Measurements from ENCODE around the gene LYPD6.

The LYPD6 gene

DNA sequence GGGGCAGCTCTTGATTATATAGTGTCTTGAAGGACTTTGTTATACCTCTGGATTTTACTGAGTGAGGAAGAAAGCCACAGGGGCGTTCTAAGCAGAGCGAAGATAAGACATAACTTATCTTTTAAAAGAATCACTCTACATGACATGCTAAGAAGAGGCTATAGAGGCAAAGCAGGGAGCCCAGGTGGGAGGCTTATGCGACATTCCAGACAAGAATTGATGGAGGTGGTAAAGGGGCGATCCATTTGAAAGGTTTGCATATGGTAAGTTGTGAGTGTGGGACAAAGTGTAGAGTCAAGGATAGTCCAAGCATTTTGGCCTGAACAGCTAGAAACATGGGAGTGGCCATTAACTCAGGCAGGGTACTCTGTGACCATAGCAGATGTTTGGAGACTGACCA, 49.8 kb downstream of the LYPD6 start:
- H3K79me2 ChIP-seq (ENCODE audit: insufficient read depth, low read length), result no peaks in the 10 kb centered on the region
- H3K27ac ChIP-seq (ENCODE audit: low read length), result no peak overlapping the region
- no peaks in the 10 kb centered on the region for H3K27me3 ChIP-seq (ENCODE audit: insufficient read depth, low read length, poor library complexity)
- H4K20me1 ChIP-seq (ENCODE audit: insufficient read depth, low read length), result no peaks in the 10 kb centered on the region
- no peak overlapping the region for H3K4me3 ChIP-seq (ENCODE audit: low read depth in 1 of 2, low read length in 2 of 2)
- no peak overlapping the region for H3K4me2 ChIP-seq (ENCODE audit: insufficient read depth, low read length)
- TF ChIP-seq, protein P1, sequence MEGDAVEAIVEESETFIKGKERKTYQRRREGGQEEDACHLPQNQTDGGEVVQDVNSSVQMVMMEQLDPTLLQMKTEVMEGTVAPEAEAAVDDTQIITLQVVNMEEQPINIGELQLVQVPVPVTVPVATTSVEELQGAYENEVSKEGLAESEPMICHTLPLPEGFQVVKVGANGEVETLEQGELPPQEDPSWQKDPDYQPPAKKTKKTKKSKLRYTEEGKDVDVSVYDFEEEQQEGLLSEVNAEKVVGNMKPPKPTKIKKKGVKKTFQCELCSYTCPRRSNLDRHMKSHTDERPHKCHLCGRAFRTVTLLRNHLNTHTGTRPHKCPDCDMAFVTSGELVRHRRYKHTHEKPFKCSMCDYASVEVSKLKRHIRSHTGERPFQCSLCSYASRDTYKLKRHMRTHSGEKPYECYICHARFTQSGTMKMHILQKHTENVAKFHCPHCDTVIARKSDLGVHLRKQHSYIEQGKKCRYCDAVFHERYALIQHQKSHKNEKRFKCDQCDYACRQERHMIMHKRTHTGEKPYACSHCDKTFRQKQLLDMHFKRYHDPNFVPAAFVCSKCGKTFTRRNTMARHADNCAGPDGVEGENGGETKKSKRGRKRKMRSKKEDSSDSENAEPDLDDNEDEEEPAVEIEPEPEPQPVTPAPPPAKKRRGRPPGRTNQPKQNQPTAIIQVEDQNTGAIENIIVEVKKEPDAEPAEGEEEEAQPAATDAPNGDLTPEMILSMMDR (IDR thresholded peaks at IDR 0.05; ENCODE audit: borderline replicate concordance, extremely low read depth, low read length, poor library complexity, severe bottlenecking), result no peak
- no peak for TF ChIP-seq EZH2 (IDR thresholded peaks at IDR 0.05; ENCODE audit: borderline replicate concordance, low read depth, low read length, severe bottlenecking)
- H3K36me3 ChIP-seq (ENCODE audit: insufficient read depth, low read length), result no peaks in the 10 kb centered on the region
- H3K9me3 ChIP-seq (ENCODE audit: insufficient read depth, low read length, severe bottlenecking), result no peaks in the 10 kb centered on the region
- ATAC-seq (ENCODE audit: insufficient read depth, low read depth) (no peak), DNase-seq (no peak)
- H3K9ac ChIP-seq (ENCODE audit: low read depth, low read length), result no peak overlapping the region
- no peaks in the 10 kb centered on the region for H3K4me1 ChIP-seq (ENCODE audit: insufficient read depth, low read length)
- no peak overlapping the region for H2AFZ ChIP-seq (ENCODE audit: low read depth, low read length)

DNA sequence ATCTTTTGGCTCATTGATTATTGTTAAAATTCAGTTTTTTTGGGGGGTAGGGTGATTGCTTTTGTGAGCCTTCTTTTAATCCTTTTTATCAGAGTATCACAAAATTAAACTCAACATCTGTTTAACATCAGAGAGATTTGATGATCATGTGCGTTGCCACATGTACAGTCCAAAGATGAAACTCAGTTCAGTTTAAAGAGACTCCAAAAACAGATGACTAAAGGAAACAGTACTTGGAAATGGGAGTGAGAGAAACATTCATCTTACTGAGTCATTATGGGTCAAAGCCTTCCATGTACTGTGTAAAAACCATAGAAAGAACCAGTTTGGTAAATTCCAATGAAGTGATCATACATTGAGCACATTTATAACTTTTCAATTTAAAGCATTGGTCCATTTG, 53.0 kb downstream of the LYPD6 start:
- DNase-seq (no peak), ATAC-seq (ENCODE audit: insufficient read depth, low read depth) (no peak)
- no peak overlapping the region for H2AFZ ChIP-seq (ENCODE audit: low read depth, low read length)
- no peaks in the 10 kb centered on the region for H4K20me1 ChIP-seq (ENCODE audit: insufficient read depth, low read length)
- no peaks in the 10 kb centered on the region for H3K4me1 ChIP-seq (ENCODE audit: insufficient read depth, low read length)
- H3K9ac ChIP-seq (ENCODE audit: low read depth, low read length), result no peak overlapping the region
- no peaks in the 10 kb centered on the region for H3K79me2 ChIP-seq (ENCODE audit: insufficient read depth, low read length)
- TF ChIP-seq, protein P1 (IDR thresholded peaks at IDR 0.05; ENCODE audit: borderline replicate concordance, extremely low read depth, low read length, poor library complexity, severe bottlenecking), result no peak
- TF ChIP-seq EZH2 (IDR thresholded peaks at IDR 0.05; ENCODE audit: borderline replicate concordance, low read depth, low read length, severe bottlenecking), result no peak
- H3K27ac ChIP-seq (ENCODE audit: low read length), result no peak overlapping the region
- H3K9me3 ChIP-seq (ENCODE audit: insufficient read depth, low read length, severe bottlenecking), result no peaks in the 10 kb centered on the region
- H3K36me3 ChIP-seq (ENCODE audit: insufficient read depth, low read length), result no peaks in the 10 kb centered on the region
- no peak overlapping the region for H3K4me2 ChIP-seq (ENCODE audit: insufficient read depth, low read length)
- no peaks in the 10 kb centered on the region for H3K27me3 ChIP-seq (ENCODE audit: insufficient read depth, low read length, poor library complexity)
- H3K4me3 ChIP-seq (ENCODE audit: low read depth in 1 of 2, low read length in 2 of 2), result no peak overlapping the region

DNA sequence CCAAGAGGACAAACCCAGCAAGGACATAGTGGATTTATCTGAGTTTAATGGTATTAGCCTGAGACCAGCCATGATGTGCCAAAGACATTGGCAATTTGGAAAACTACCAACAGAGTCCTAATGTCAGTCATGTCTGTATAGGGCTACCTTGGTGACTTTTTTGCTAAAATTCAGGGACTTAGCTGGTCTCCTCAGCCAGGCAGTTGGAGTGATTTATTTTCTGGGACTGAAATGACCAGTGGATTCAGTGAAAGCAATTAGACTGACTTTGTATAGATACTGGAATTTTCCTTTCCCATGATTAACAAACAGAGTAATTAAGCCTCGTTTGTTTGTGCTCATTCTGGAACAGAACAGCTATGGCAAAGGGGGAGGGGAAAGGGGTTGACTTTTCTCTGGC, 55.0 kb downstream of the LYPD6 start:
- Histone ChIP-seq H3K9me3 (ENCODE audit: insufficient read depth, low read length, severe bottlenecking) (no peaks in the 10 kb centered on the region), H3K4me3 (ENCODE audit: low read depth in 1 of 2, low read length in 2 of 2) (no peak overlapping the region), H3K9ac (ENCODE audit: low read depth, low read length) (no peak overlapping the region), H3K27me3 (ENCODE audit: insufficient read depth, low read length, poor library complexity) (no peaks in the 10 kb centered on the region), H3K4me1 (ENCODE audit: insufficient read depth, low read length) (no peaks in the 10 kb centered on the region), H2AFZ (ENCODE audit: low read depth, low read length) (no peak overlapping the region), H3K27ac (ENCODE audit: low read length) (no peak overlapping the region), H3K4me2 (ENCODE audit: insufficient read depth, low read length) (no peak overlapping the region), H3K36me3 (ENCODE audit: insufficient read depth, low read length) (no peaks in the 10 kb centered on the region), H3K79me2 (ENCODE audit: insufficient read depth, low read length) (no peaks in the 10 kb centered on the region), H4K20me1 (ENCODE audit: insufficient read depth, low read length) (no peaks in the 10 kb centered on the region)
- DNase-seq, result no peak
- ATAC-seq (ENCODE audit: insufficient read depth, low read depth), result no peak
- TF ChIP-seq, protein P1 (IDR thresholded peaks at IDR 0.05; ENCODE audit: borderline replicate concordance, extremely low read depth, low read length, poor library complexity, severe bottlenecking), result no peak
- TF ChIP-seq EZH2 (IDR thresholded peaks at IDR 0.05; ENCODE audit: borderline replicate concordance, low read depth, low read length, severe bottlenecking), result no peak

DNA sequence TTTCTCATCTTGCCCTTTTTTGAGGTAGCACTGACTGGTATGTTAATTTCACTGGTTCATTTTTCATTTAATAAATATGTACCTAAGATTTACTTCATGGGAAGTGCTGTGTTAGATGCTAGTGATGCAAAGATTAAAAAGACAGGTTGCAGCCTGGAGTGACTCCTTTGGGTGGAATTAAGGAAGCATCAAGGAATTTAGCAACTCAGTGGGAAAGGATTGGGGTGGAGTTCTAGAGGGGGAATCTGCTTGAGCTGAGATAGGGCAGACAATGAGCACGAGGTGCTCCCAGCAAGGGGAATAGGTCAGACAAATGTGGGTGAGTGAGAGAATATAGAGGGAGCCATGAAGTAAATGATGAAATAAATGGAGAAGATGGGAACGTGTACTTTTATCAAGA, 57.0 kb downstream of the LYPD6 start:
- Histone ChIP-seq H3K4me3 (ENCODE audit: low read depth in 1 of 2, low read length in 2 of 2) (no peak overlapping the region), H2AFZ (ENCODE audit: low read depth, low read length) (no peak overlapping the region), H3K36me3 (ENCODE audit: insufficient read depth, low read length) (no peaks in the 10 kb centered on the region), H3K4me1 (ENCODE audit: insufficient read depth, low read length) (no peaks in the 10 kb centered on the region), H4K20me1 (ENCODE audit: insufficient read depth, low read length) (no peaks in the 10 kb centered on the region), H3K27ac (ENCODE audit: low read length) (no peak overlapping the region), H3K79me2 (ENCODE audit: insufficient read depth, low read length) (no peaks in the 10 kb centered on the region), H3K27me3 (ENCODE audit: insufficient read depth, low read length, poor library complexity) (no peaks in the 10 kb centered on the region), H3K4me2 (ENCODE audit: insufficient read depth, low read length) (no peak overlapping the region), H3K9me3 (ENCODE audit: insufficient read depth, low read length, severe bottlenecking) (no peaks in the 10 kb centered on the region), H3K9ac (ENCODE audit: low read depth, low read length) (no peak overlapping the region)
- TF ChIP-seq EZH2 (IDR thresholded peaks at IDR 0.05; ENCODE audit: borderline replicate concordance, low read depth, low read length, severe bottlenecking), result no peak
- TF ChIP-seq, protein P1 (IDR thresholded peaks at IDR 0.05; ENCODE audit: borderline replicate concordance, extremely low read depth, low read length, poor library complexity, severe bottlenecking), result no peak
- ATAC-seq (ENCODE audit: insufficient read depth, low read depth), result no peak
- no peak for DNase-seq
